ENCODE measurements around the gene BRD3.
"Not testable (repeated sequence)": the region's sequence is repeated elsewhere in the genome, so short reads cannot be mapped to it uniquely, and the experiment has no call there.

Gene BRD3

DNA sequence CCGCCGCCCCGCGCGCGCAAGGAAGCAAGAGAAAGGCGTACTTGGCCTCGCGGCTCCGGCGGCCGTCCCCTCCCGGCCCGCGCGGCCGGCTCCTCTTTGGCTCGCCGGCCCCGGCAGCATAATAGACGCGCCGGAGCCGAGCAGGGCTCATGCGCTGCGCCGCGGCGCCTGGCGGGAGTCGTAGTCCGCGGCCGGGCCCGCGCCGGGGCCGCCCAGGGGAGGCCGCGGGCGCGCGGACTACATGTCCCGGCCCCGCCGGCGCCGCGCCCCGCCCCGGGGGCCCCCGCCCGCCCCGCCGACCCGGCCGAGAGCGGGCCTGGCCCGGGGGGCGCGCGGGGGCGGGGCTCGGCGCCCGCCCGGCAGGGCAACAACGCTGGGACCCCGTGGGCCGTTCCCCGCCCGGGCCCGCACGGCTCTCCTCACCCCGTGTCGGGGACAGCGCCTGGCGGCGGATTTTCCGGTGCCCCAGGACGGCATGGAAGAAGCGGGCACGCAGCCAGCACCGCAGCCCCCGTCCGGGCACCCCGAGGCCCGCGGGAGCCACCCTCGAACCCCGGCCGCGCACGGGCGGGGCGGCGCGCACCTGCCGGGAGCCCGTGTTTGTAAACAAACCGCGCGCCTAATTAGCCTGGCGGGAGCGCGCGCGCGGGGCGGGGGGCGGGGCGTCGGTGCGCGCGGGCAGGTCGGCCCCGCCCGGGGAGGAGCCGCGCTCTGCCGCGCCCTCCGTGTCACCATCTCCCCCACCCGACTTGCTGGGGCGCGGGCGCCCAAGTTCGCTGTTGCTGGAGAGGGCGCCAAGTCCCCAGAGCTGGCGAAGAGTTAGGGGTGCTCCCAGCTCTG, at the start of gene BRD3:
Gene BRD3, minus strand, starts transcription at position 123 of the 840 bp plus-strand sequence. CDS start 14,549 bp downstream, outside the sequence.
- no peak for FAIRE-seq

DNA sequence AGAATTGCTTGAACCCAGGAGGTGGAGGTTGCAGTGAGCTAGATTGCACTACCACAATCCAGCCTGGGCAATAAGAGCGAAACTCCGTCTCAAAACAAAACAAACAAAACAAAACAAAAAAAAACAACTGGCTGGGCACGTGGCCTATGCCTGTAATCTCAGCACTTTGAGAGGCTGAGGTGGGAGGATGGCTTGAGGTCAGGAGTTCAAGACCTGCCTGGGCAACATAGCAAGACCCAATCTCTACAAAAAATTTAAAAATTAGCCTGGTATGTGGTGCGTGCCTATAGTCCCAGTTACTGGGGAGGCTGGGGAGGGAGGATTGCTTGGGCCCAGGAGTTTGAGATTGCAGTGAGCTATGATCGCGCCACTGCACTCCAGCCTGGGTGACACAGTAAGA, 44.7 kb upstream of the BRD3 start:
- no peak for FAIRE-seq

DNA sequence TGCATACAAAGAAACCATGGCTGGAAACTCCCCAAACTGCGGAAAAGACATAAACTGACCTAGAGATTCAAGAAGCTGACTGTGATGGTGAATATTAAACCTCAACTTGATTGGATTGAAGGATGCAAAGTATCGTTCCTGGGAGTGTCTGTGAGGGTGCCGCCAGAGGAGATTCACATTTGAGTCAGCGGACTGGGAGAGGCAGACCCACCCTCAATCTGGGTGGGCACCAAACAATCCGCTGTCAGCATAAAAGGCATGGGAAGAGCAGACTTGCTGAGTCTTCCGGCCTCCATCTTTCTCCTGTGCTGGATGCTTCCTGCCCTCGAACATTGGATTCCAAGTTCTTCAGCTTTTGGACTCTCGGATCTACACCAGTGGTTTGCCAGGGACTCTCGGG, 43.2 kb upstream of the BRD3 start:
- FAIRE-seq = no peak

DNA sequence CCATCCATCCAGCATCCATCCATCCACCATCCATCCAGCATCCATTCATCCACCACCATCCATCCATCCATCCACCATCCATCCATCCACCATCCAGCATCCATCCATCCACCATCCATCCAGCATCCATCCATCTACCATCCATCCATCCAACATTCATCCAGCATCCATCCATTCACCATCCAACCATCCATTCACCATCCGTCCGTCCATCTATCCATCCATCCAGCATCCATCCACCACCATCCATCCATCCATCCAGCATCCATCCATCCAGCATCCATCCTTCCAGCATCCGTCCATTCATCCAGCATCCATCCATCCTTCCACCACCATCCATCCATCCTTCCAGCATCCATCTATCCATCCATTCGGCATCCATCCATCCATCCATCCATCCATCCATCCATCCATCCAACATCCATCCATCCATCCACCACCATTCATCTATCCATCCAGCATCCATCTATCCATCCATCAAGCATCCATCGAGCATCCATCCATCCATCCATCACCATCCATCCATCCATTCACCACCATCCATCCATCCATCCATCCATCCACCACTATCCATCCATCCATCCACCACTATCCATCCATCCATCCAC, 35.7 kb upstream of the BRD3 start:
- FAIRE-seq = no peak

DNA sequence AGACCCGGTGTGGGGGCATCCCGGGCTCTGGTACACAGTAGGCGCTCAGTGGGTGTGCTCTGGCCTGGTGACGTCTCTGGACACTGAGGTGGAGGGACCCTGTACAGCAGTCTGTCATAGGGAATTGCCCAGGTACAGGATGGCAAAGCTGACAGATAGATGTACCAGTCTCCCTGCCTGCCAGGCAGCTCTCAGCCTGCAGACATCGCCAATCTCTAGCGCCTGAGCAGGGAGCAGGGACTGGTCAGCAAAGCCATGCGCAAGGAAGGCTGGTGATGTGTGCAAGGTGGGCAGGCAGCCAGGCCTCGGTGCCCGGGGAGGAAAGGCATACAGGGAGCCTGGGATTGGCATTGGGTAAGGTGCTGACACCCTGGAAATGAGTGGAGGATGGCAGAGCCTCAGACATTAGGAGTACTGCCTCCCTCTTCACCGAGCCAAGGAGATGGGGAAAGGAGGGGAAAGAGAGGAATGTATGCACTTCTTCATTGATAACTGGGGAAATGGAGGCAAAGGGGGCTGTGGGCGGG, 33.9 kb upstream of the BRD3 start:
- FAIRE-seq = no peak

DNA sequence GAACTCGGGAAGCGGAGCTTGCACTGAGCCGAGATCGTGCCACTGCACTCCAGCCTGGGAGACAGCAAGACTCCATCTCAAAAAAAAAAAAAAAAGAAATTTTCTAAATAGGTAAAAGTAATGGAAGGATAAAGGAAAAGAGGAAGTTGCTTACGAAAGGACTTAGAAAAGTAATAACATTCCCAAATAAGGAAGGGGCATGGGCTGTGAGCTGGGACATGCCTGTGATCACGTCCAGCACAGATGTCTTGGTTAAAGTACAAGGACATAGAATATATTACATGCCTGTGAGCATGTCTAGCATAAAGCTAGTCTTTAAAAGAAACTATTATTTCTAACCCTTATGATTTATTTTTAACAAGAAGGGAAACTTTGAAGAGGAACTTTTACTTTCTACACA, 33.3 kb upstream of the BRD3 start:
- FAIRE-seq = not testable (repeated sequence)

DNA sequence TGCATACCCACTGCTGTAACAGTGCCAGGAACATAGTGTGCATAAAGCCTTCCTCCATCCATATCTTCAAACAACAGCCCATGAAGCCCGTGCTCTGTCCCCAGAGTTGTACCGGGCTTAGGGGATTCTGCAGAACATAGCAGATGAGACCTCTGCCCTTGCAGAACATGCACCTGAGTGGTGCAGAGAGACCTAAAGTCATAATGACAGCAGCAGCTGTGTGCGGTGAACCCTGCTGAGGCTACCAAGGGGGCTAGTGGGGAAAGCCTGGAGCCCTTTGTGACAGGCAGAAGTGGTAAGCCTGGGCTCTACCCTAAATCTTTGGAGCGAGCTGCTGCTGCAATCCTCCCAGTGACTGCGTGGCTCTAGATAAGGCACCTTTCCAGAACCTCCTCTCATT, 32.2 kb upstream of the BRD3 start:
- FAIRE-seq = no peak

DNA sequence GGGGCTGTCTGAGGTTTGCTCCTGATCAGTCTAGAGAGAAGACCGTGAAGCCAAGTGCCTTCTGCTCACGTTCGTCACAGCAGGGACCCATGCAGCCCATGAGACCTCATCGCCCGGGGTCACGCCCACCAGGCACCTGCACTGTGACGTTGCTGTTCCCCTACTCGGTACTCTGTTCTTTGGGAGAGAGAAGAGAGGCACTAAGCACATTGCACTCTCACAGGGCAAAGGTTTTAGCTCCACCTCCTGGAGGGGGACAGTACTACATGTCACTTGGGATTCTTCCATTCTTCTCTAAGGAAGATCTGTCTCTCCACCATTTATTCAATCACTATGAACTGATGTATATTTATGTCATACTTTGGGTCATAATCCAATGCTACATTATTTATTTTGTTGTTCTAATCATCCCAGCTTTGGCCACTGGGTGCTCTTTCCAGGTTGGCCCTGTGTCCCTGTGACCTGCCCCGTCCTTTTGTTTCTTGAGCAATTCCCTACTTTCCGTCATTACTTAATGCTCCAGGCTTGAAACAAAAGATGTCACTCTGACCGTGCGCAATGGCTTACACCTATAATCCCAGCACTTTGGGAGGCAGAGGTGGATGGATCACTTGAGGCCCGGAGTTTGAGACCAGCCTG, 31.4 kb upstream of the BRD3 start:
- no peak for FAIRE-seq

DNA sequence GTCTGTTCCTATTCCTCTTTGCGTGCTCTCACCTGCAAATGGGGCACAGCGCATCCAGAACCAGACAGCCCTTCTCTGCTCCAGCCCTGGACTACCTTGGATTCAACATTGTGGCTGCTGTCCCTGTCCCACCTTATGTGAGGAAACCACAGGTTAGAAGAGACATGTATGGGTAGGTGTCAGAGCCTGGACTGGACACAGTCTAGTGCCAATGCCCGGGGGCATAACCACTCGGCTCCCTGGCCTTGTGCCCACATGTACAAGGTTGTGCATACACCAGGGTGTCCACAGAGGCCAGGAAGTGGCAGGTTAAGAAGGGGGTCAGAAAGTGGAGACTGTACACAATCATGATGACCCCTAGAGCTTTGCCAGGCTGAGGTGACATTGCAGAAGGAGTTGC, 22.1 kb upstream of the BRD3 start:
- FAIRE-seq = no peak

DNA sequence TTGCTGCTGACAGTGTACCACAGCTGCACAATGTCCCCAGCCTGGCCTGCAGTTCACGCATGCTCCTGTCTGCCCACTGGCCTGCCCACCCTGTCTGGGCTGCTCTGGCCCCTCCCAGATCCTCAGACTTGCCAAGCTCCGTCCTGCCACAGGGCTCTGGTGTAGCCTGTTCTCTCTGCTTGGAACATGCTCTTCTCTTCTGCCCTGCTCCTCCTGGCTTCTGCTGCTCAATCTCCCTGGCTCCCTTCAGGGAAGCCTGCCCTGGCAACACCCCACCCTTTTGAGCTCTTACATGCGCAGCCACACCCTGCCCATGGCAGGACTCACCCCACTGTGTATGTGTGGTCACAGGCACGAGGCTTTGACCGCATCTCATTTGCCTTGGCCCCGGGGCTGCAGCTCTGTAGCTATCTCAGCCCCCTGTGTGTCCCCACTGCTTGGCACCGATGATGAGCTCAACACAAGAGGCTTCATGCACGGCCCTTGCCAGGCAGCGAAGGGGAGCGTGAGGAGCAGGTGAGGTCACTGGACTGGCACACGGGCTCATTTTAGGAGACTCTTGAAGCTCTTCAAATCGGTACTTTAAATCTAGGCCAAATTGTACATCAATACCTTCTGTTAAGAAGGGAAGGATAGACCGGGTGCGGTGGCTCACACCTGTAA, 20.4 kb upstream of the BRD3 start:
- no peak for FAIRE-seq

DNA sequence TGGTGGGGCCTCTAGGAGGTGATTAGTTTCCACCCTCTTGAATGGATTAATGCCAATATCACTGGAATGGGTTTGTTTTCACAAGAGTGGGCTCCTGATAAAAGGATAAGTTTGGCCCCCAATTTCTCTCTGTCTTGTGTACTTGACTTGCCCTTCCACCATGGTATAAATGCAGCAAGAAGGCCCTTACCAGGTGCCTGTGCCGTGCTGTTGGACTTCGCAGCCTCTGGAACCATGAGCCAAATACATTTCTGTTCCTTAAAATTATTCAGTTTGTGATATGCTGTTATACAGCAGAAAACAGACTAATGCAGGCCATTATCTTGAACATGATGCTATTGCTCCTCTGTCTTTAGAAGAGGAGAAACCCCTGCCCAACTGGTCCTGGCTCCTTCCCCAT, 17.8 kb upstream of the BRD3 start:
- no peak for FAIRE-seq

DNA sequence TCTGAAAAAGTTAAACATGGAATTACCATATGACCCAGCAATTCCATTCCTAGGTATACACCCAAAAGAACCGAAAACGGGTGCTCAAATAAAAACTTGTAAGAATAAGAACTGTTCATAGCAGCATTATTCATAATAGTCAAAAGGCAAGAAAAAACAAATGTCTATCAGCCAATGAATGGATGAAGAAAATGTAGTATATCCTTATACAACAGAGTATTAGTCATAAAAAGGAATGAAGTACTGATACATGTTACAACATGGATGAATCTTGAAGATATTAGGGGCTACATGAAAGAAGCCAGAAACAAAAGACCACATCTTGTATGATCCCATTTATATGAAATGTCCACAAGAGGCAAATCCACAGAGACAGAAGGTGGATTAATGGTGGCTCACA, 15.6 kb upstream of the BRD3 start:
- no peak for FAIRE-seq

DNA sequence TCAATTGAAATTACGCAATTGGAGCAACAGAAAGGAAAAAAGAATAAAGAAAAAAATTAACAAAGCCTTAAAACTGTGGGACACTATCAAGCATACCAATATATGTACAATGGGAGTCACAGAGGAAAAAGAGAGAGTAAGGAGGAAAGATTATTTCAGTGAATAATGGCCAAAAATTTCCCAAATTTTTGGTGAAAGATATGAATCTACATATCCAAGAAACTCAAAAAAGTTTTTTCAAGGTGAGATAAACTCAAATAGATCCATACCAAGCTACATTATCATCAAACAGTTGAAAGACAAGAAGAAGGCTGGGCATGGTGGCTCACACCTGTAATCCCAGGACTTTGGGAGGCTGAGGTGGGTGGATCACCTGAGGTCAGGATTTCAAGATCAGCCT, 8.8 kb upstream of the BRD3 start:
- no peak for FAIRE-seq

DNA sequence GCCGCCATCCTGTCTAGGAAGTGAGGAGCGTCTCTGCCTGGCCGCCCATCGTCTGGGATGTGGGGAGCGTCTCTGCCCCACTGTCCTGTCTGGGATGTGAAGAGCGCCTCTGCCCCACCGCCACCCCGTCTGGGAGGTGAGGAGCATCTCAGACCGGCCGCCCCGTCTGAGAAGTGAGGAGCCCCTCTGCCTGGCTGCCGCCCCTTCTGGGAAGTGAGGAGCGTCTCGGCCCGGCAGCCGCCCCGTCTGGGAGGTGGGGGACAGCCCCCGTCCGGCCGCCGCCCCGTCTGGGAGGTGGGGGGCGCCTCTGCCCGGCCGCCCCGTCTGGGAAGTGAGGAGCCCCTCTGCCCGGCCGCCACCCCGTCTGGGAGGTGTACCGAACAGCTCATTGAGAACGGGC, 7.9 kb upstream of the BRD3 start:
- not testable (repeated sequence) for FAIRE-seq

DNA sequence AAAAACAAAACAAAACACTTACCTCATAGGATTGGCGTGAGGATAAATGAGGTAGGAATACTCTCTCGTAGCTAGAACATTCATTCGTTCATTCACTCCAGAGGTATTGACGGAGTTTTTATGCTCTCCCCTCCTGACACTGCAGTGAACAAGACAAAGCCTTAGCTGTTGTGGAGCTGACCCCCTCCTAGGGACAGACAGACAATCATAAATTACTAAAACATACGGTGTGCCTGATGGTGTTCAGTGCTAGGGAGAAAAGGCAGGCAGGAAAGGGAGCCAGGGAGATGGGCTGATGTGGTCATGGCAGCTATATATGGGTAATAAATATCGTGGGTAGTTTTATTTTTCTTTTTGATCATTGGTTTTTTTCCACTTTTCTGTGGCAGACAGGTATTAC, 5.7 kb upstream of the BRD3 start:
- FAIRE-seq = no peak

DNA sequence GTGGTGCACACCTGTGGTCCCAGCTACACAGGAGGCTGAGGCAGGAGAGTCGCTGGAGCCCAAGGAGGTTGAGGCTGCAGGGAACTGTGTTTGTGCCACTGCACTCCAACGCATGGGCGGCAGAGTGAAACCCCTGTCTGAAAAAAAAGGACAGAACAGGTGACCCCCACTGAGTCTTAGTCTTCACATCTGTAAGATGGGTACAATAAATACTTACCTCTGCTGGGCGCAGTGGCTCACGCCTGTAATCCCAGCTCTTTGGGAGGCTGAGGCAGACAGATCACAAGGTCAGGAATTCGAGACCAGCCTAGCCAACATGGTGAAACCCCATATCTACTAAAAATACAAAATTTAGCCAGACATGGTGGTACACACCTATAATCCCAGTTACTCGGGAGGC, 4.9 kb upstream of the BRD3 start:
- FAIRE-seq = not testable (repeated sequence)

DNA sequence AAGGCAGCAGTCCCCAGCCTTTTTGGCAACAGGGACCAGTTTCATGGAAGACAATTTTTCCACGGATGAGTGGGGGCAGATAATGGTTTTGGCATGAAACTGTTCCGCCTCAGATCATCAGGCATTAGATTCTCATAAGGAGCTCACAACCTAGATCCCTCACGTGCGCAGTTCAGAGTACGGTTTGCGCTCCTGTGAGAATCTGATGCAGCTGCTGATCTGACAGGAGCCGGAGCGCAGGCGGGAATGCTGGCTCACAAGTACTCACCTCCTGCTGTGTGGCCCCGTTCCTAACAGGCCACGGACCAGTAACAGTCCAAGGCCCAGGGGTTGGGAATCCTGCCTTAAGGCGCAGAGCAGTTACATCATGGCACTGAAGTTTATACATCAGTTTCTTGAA, 3.3 kb upstream of the BRD3 start:
- no peak for FAIRE-seq

DNA sequence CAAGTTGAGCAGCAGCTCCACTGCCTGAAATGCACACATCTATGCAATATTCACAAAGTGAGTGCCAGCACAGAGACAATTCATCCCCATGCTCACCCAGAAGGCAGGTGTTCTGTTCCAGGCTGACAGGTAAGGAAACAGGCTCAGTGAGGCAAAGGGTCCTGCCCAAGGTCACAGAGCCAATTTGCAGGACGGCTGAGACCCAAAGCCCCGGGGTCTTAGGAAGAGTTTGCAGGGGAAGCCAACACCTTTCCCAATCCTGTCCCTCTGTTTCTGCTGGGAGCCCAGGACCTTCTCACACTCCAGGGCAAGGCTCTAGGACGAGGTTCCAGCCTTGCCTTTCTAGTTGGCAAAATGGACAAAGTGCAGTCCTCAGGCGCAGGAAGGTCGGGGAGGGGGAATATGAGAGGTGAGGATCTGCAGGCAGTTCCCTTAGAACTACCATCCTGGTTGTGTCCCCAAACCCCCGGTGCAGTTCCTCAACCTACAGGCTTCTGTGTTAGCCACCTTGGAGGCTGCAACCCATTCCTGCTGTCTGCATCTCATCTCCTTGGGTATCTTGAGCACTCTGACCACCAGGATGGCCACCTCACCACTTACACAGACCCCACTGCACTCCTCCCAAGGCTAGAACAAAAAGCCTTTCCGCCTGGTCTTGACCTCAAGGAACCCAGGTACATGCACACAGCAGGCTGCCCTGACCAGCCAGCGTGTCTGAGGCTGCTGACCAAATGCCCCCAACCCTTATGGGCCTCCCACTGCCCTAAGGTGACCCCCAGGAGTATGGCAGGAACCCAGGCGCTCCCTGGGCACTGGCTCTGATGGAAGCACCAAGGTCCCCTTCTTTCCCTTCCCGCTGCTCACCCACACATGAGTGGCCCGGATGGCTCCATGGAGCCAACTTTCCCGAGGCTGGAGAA, 1.9 kb upstream of the BRD3 start:
- FAIRE-seq = no peak

DNA sequence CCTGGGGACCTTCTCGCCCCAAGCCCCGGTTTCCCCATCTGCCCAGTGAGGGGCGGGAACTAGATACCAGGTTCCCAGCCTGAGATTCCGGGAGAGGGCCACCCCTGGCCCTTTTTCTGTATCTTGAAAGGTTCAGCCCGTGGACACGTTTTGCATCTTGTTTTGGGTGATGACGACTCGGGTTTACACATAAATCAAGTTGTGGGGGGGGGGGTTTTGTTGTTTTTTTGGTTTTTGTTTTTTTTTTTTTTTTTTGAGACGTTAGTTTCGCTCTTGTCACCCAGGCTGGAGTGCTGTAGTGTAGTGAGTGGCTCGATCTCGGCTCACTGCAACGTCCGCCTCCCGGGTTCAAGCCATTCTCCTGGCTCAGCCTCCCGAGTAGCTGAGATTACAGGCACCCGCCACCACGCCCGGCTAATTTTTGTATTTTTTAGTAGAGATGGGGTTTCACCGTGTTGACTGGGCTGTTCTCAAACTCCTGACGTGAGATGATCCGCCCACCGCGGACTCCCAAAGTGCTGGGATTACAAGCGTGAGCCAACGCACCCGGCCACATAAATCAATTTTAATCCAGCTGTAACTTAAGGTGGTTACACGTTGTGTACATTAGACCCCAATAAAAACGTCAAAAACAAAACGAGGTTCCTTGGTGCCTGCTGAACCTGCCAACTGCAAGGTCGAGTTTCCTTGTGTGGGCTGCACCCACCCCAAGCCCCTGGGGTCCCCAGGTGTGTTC, 1.1 kb upstream of the BRD3 start:
- no peak for FAIRE-seq

DNA sequence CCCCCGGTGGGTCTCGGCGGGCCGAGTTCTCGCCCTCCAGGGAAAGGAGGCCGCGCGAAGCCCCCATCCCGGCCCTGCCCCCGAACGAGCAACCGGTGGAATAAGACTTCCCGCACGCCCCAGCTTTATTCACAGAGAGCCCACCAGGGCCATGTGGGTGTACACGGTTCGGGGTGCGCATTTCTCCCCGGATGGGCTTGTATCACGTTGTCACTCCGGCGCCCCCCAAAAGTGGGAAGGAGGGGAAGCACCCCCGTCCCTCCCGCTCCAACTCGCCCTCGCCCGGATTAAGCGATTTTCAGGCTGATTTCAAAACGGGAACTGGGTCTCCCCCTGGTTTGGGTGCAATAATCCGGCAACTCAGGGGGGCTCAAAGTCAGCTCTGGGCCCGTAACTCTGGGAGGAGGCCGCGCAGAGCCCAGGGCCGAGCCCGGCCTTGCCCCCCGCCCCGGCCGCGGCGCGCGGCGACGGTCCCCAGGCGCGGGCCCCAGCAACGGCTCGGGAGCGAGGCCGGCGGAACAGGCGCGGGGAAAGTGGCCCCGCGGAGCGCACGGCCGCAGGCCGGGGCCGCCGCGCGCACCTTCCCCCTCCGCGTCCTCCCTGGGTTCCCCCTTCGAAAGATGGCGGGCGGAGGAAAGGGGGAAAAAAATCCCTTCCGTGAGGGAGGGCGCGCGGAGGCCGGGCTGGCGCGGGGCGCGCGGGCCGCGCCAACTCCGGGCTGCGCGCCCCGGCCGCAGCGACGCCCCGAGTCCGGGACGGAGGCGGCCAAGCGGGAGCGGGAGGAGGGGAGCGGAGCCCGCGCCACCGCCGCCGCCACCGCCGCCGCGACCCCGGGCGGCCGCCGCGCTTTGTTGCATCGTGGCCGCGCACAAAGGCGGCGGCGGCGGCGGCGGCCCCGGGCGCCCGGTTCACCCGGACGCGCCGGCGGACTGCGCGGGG, 644 bp downstream of the BRD3 start:
- no peak for FAIRE-seq
